K562 treated with DMSO at 1 percent for 24 hours (cell line): ENCODE measurements around the gene TXLNG. TPM values are rescaled to one million over a fixed set of nuclear protein-coding genes. Genes with fewer than 3 reads are reported as not detected.

Experiments
- total RNA-seq: library from RNA; unstranded; fragments of 300-600 nt; gene quantifications from 2 replicates; pipeline ENCODE4 v1.2.3, GENCODE V29; 2022; ENCODE audit warnings: low read depth; ENCODE audit not compliant: insufficient read depth

TXLNG gene
- total RNA-seq, result 9.5 and 11.0 TPM in 2 replicates

DNA sequence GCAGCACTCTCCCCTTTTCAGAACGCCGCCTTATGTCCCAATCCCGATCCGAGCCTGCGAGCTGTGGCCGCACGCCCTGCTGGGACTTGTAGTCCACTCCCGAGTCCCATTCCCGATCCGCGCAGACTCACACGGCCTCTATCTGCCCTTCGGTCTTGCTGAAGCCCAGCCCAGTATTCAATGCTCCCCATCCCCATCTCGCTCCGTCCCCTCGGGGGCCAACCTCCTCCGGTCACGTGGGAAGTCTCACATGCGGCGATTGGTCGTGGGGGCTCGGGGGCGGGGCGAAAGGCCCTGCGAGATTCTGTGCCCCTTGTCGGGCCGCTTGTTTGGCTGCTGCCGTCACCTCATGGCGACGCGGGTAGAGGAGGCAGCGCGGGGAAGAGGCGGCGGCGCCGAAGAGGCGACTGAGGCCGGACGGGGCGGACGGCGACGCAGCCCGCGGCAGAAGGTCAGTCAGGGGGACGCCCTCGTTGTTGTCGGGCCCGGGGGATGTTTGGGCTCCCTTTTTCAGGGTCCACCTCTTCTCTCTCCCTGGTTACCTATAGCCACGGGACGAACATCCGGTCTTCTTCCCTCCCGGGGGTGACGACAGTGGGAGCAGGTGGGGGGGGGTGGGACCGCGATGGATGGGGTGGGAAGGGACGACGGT is at the start of gene TXLNG:
TSS of gene TXLNG (plus strand) at position 328 of the 652 bp plus-strand sequence. CDS start at position 350, 22 bp downstream.

DNA sequence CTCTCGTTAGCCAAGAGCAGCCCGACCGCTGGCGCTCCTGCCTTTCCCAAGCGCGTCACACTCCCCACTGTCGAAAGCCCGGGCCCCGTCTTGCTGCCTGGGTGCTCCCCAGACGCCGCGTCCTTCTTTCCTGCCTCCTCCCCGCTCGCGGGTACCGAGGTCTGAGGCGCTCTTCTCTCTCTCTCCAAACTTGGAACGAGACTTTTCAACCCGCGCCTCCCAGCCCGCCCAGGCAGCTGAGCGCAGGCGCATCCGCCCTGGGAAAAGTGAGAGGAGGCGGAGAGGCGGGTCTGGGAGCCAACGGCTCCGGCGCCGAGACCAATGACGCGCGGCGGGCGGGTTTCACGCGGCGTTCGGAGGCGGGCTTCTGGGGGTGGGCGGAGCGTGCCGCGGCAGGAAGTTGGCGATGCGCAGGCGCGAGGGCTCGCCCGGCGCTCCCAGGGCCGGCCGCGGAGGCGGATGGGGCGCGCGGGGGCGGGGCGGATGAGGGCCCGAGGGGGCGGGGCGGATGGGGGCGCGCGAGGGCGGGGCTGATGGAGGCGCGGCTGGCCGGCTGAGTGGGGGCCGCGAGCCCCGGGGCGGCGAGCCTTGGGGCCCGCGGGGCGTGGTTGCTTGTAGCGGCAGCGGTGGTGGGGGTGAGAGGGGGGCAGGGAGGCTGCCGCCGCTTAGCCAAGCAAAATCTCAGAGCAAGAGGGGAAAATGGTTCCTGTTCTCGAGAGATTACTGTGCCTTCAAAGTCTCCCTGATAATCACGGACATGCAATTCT is 84.0 kb downstream of the TXLNG start, which contains the start of gene RBBP7:
TSS of gene RBBP7 (minus strand) at position 268 of the 767 bp plus-strand sequence. CDS start 309 bp downstream, outside the sequence.

Other genes with a start within 250 kb of the TXLNG start
- gene S100G, start 136.3 kb upstream of the TXLNG start, total RNA-seq, result not detected in 2 replicates
- gene CTPS2, start 73.8 kb upstream of the TXLNG start, total RNA-seq, result 9.4 and 10.5 TPM in 2 replicates
- gene SYAP1, start 66.9 kb upstream of the TXLNG start, total RNA-seq, result 15.8 and 17.2 TPM in 2 replicates
- gene RBBP7, start 83.9 kb downstream of the TXLNG start, total RNA-seq, result 95.6 and 105 TPM in 2 replicates
- 0.49 and 1.2 TPM in 2 replicates for gene REPS2, start 160.2 kb downstream of the TXLNG start, total RNA-seq